ENCODE measurements around the gene SLC6A12. TPM values are rescaled to one million over a fixed set of nuclear protein-coding genes. Genes with fewer than 3 reads are reported as not detected.

Gene SLC6A12
- total RNA-seq, 5 donors from 2014 or later (not counting 1 experiment from before 2014, with no cell fraction given) = 0.85 TPM; not detected in 4

DNA sequence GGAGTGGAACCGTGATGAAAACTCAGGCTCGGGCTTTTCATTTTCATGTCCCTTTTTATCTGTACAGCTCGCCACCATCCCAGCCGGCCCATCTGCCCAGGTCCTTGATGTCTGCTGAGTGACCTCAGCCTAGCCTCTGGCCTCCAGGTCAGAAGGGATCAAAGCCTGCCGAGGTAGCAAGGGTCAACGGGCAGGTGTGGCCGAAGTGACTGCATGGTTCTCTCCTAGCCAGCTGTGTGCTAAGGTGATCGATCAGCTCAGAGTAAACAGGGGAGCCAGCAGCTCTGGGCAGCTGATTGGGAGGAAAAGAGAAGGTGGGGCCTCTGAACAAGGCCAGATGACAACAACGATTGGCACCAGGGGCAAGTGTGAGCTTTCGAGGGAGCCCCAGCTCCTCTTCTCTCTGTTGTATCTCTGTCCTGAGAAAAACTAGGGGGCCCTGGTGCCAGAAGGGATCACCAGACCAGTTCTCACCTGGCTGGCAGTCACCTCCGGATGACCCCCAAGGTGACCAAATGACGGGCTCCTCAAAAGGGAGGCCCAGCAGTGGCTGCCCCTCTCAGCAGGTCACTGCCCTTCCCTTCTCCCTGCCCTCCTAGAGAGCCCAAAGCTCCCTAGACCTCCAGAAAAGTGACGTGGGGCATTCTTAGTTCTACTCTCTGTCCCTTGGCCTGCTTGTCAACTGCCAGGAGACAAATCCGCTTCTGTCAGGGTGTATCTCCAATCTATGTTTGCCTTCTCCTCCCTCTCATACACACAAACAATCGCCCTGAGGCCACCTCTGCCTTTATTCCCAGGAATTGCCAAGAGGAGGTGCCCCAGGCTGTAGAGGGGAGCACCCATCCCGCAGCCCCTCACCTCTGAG is 3.4 kb downstream of the SLC6A12 start:
- POLR2A ChIA-PET = no interaction called here

GRCh38 chr12:209851-210250 is 4.1 kb downstream of the SLC6A12 start:
- Mint-ChIP-seq H3K27me3 (peaks cover 58 to 81% of the 10 kb centered on the region in 2 donors), H3K36me3 (no peaks in the 10 kb centered on the region), H3K27ac (no peak overlapping the region), H3K4me3 (no peak overlapping the region), H3K9me3 (peaks cover 0 to 4% (median 0%) of the 10 kb centered on the region in 3 donors), H3K4me1 (peaks cover 0 to 2% (median 0%) of the 10 kb centered on the region in 3 donors)
- H3K27ac ChIP-seq (ENCODE audit: low read length) = no peak overlapping the region
- no peaks in the 10 kb centered on the region for H3K36me3 ChIP-seq (ENCODE audit: control insufficient read depth in 2 of 2, extremely low read depth in 1 of 2, insufficient read depth in 1 of 2, low read length in 1 of 2)
- WGBS (ENCODE audit: insufficient coverage) = 93% methylated on average over 6 of the region's 12 CpGs
- CTCF ChIA-PET = no interaction called here
- peaks cover 0 to 57% of the 10 kb centered on the region in 2 experiments for H3K27me3 ChIP-seq (replicated peaks in 1 of 2; ENCODE audit: control insufficient read depth in 2 of 2, extremely low read depth in 1 of 2, insufficient read depth in 2 of 2, low read length in 1 of 2)
- no peaks in the 10 kb centered on the region for H3K9me3 ChIP-seq
- no peaks in the 10 kb centered on the region for H3K4me1 ChIP-seq (ENCODE audit: control insufficient read depth in 1 of 2, extremely low read depth in 1 of 2, insufficient read depth in 2 of 2, low read length in 2 of 2)
- ATAC-seq (replicated peaks in 1 of 4) (no peak), DNase-seq (no peak)
- no peak overlapping the region for H3K4me3 ChIP-seq (ENCODE audit: control insufficient read depth in 1 of 2, extremely low read depth in 1 of 2, low read length in 1 of 2)
- POLR2A ChIA-PET = no interaction called here

More for the DNA sequence above, 3.4 kb downstream of the SLC6A12 start:
- 79% methylated on average over 14 of the region's 16 CpGs for WGBS (ENCODE audit: insufficient coverage)
- H3K27ac Mint-ChIP-seq = no peak overlapping the region
- DNase-seq = no peak
- Histone ChIP-seq H3K27me3 (replicated peaks in 1 of 2; ENCODE audit: control insufficient read depth in 2 of 2, extremely low read depth in 1 of 2, insufficient read depth in 2 of 2, low read length in 1 of 2) (peaks cover 0 to 57% of the 10 kb centered on the region in 2 experiments), H3K9me3 (no peaks in the 10 kb centered on the region), H3K4me1 (ENCODE audit: control insufficient read depth in 1 of 2, extremely low read depth in 1 of 2, insufficient read depth in 2 of 2, low read length in 2 of 2) (no peaks in the 10 kb centered on the region), H3K4me3 (ENCODE audit: control insufficient read depth in 1 of 2, extremely low read depth in 1 of 2, low read length in 1 of 2) (no peak overlapping the region), H3K36me3 (ENCODE audit: control insufficient read depth in 2 of 2, extremely low read depth in 1 of 2, insufficient read depth in 1 of 2, low read length in 1 of 2) (no peaks in the 10 kb centered on the region), H3K27ac (ENCODE audit: low read length) (no peak overlapping the region)
- H3K4me1 Mint-ChIP-seq = peaks cover 0 to 2% (median 0%) of the 10 kb centered on the region in 3 donors
- peaks cover 0 to 4% (median 0%) of the 10 kb centered on the region in 3 donors for H3K9me3 Mint-ChIP-seq
- ATAC-seq (replicated peaks in 1 of 4) = no peak
- H3K27me3 Mint-ChIP-seq = peaks cover 53 to 82% of the 10 kb centered on the region in 2 donors
- CTCF ChIA-PET = no interaction called here
- H3K4me3 Mint-ChIP-seq = no peak overlapping the region
- H3K36me3 Mint-ChIP-seq = no peaks in the 10 kb centered on the region

GRCh38 chr12:209246-209645 is 4.7 kb downstream of the SLC6A12 start:
- ATAC-seq (replicated peaks in 1 of 4) = no peak
- Histone ChIP-seq H3K4me3 (ENCODE audit: control insufficient read depth in 1 of 2, extremely low read depth in 1 of 2, low read length in 1 of 2) (no peak overlapping the region), H3K4me1 (ENCODE audit: control insufficient read depth in 1 of 2, extremely low read depth in 1 of 2, insufficient read depth in 2 of 2, low read length in 2 of 2) (no peaks in the 10 kb centered on the region), H3K36me3 (ENCODE audit: control insufficient read depth in 2 of 2, extremely low read depth in 1 of 2, insufficient read depth in 1 of 2, low read length in 1 of 2) (no peaks in the 10 kb centered on the region), H3K27ac (ENCODE audit: low read length) (no peak overlapping the region), H3K9me3 (no peaks in the 10 kb centered on the region), H3K27me3 (replicated peaks in 1 of 2; ENCODE audit: control insufficient read depth in 2 of 2, extremely low read depth in 1 of 2, insufficient read depth in 2 of 2, low read length in 1 of 2) (peaks cover 0 to 56% of the 10 kb centered on the region in 2 experiments)
- H3K4me3 Mint-ChIP-seq = no peak overlapping the region
- 84% methylated on average over 8 of the region's 15 CpGs for WGBS (ENCODE audit: insufficient coverage)
- no peak overlapping the region for H3K27ac Mint-ChIP-seq
- peaks cover 61 to 81% of the 10 kb centered on the region in 2 donors for H3K27me3 Mint-ChIP-seq
- H3K9me3 Mint-ChIP-seq = peaks cover 0 to 4% (median 0%) of the 10 kb centered on the region in 3 donors
- CTCF ChIA-PET = no interaction called here
- DNase-seq = no peak
- H3K36me3 Mint-ChIP-seq = no peaks in the 10 kb centered on the region
- POLR2A ChIA-PET = no interaction called here
- H3K4me1 Mint-ChIP-seq = peaks cover 0 to 2% (median 0%) of the 10 kb centered on the region in 3 donors

- H3K9me3 Mint-ChIP-seq = peaks cover 0 to 4% (median 0%) of the 10 kb centered on the region in 3 donors
- H3K36me3 Mint-ChIP-seq = no peaks in the 10 kb centered on the region
- peaks cover 63 to 84% of the 10 kb centered on the region in 2 donors for H3K27me3 Mint-ChIP-seq
- CTCF ChIA-PET = no interaction called here
- Histone ChIP-seq H3K27me3 (replicated peaks in 1 of 2; ENCODE audit: control insufficient read depth in 2 of 2, extremely low read depth in 1 of 2, insufficient read depth in 2 of 2, low read length in 1 of 2) (peaks cover 0 to 56% of the 10 kb centered on the region in 2 experiments), H3K27ac (ENCODE audit: low read length) (no peak overlapping the region), H3K9me3 (no peaks in the 10 kb centered on the region), H3K36me3 (ENCODE audit: control insufficient read depth in 2 of 2, extremely low read depth in 1 of 2, insufficient read depth in 1 of 2, low read length in 1 of 2) (no peaks in the 10 kb centered on the region), H3K4me3 (ENCODE audit: control insufficient read depth in 1 of 2, extremely low read depth in 1 of 2, low read length in 1 of 2) (no peak overlapping the region), H3K4me1 (ENCODE audit: control insufficient read depth in 1 of 2, extremely low read depth in 1 of 2, insufficient read depth in 2 of 2, low read length in 2 of 2) (no peaks in the 10 kb centered on the region)
- peaks cover 0 to 2% (median 0%) of the 10 kb centered on the region in 3 donors for H3K4me1 Mint-ChIP-seq
- POLR2A ChIA-PET = no interaction called here
- no peak overlapping the region for H3K27ac Mint-ChIP-seq
- no peak overlapping the region for H3K4me3 Mint-ChIP-seq
- 74% methylated on average over 4 of the region's 4 CpGs for WGBS (ENCODE audit: insufficient coverage)
- DNase-seq (no peak), ATAC-seq (replicated peaks in 1 of 4) (no peak)
Measured at GRCh38 chr12:208813-209212, 5.1 kb downstream of the SLC6A12 start.

GRCh38 chr12:207804-208203 is 6.2 kb downstream of the SLC6A12 start:
- Histone ChIP-seq H3K27me3 (replicated peaks in 1 of 2; ENCODE audit: control insufficient read depth in 2 of 2, extremely low read depth in 1 of 2, insufficient read depth in 2 of 2, low read length in 1 of 2) (peaks cover 0 to 51% of the 10 kb centered on the region in 2 experiments), H3K9me3 (no peaks in the 10 kb centered on the region), H3K4me1 (ENCODE audit: control insufficient read depth in 1 of 2, extremely low read depth in 1 of 2, insufficient read depth in 2 of 2, low read length in 2 of 2) (no peaks in the 10 kb centered on the region), H3K27ac (ENCODE audit: low read length) (no peak overlapping the region), H3K36me3 (ENCODE audit: control insufficient read depth in 2 of 2, extremely low read depth in 1 of 2, insufficient read depth in 1 of 2, low read length in 1 of 2) (no peaks in the 10 kb centered on the region), H3K4me3 (ENCODE audit: control insufficient read depth in 1 of 2, extremely low read depth in 1 of 2, low read length in 1 of 2) (no peak overlapping the region)
- Mint-ChIP-seq H3K27me3 (peaks cover 56 to 74% of the 10 kb centered on the region in 2 donors), H3K36me3 (no peaks in the 10 kb centered on the region), H3K4me1 (peaks cover 0 to 2% (median 0%) of the 10 kb centered on the region in 3 donors), H3K9me3 (peaks cover 0 to 4% (median 0%) of the 10 kb centered on the region in 3 donors), H3K27ac (no peak overlapping the region), H3K4me3 (no peak overlapping the region)
- DNase-seq = no peak
- no peak for ATAC-seq (replicated peaks in 1 of 4)
- ChIA-PET POLR2A (no interaction called here), CTCF (no interaction called here)
- no CpG with 5 or more reads among the region's 10 CpGs for WGBS (ENCODE audit: insufficient coverage)

- peaks cover 0 to 2% (median 2%) of the 10 kb centered on the region in 3 donors for H3K4me1 Mint-ChIP-seq
- 91% methylated on average over 12 of the region's 21 CpGs for WGBS (ENCODE audit: insufficient coverage)
Measured at GRCh38 chr12:206746-207440, 7.1 kb downstream of the SLC6A12 start.

More at GRCh38 chr12:206746-207440, 7.1 kb downstream of the SLC6A12 start:
- ATAC-seq (replicated peaks in 1 of 4) (no peak), DNase-seq (no peak)
- H3K27ac Mint-ChIP-seq = no peak overlapping the region
- no peak overlapping the region for H3K4me3 Mint-ChIP-seq
- CTCF ChIA-PET = no interaction called here
- no peaks in the 10 kb centered on the region for H3K36me3 Mint-ChIP-seq
- Histone ChIP-seq H3K4me3 (ENCODE audit: control insufficient read depth in 1 of 2, extremely low read depth in 1 of 2, low read length in 1 of 2) (no peak overlapping the region), H3K36me3 (ENCODE audit: control insufficient read depth in 2 of 2, extremely low read depth in 1 of 2, insufficient read depth in 1 of 2, low read length in 1 of 2) (no peaks in the 10 kb centered on the region), H3K27ac (ENCODE audit: low read length) (no peak overlapping the region), H3K4me1 (ENCODE audit: control insufficient read depth in 1 of 2, extremely low read depth in 1 of 2, insufficient read depth in 2 of 2, low read length in 2 of 2) (no peaks in the 10 kb centered on the region), H3K27me3 (replicated peaks in 1 of 2; ENCODE audit: control insufficient read depth in 2 of 2, extremely low read depth in 1 of 2, insufficient read depth in 2 of 2, low read length in 1 of 2) (peaks cover 0 to 50% of the 10 kb centered on the region in 2 experiments), H3K9me3 (no peaks in the 10 kb centered on the region)
- H3K9me3 Mint-ChIP-seq = peaks cover 0 to 4% (median 0%) of the 10 kb centered on the region in 3 donors
- POLR2A ChIA-PET = no interaction called here
- H3K27me3 Mint-ChIP-seq = peaks cover 61 to 76% of the 10 kb centered on the region in 2 donors
